ENCODE data around the gene KLKB1. TPM values are rescaled to one million over a fixed set of nuclear protein-coding genes. Genes with fewer than 3 reads are reported as not detected.
"Not testable (repeated sequence)": the region's sequence is repeated elsewhere in the genome, so short reads cannot be mapped to it uniquely, and the experiment has no call there.

KLKB1 gene
- total RNA-seq, 1 donor from 2014 or later: not detected

- H3K4me3 ChIP-seq: no peak overlapping the region
- intact Hi-C loops (cut with DNase I): no loop called here
Observed at GRCh38 chr4:186266729-186267456, 39.6 kb downstream of the KLKB1 start.

GRCh38 chr4:186271081-186271678 is 43.9 kb downstream of the KLKB1 start:
- TF ChIP-seq, protein P1, sequence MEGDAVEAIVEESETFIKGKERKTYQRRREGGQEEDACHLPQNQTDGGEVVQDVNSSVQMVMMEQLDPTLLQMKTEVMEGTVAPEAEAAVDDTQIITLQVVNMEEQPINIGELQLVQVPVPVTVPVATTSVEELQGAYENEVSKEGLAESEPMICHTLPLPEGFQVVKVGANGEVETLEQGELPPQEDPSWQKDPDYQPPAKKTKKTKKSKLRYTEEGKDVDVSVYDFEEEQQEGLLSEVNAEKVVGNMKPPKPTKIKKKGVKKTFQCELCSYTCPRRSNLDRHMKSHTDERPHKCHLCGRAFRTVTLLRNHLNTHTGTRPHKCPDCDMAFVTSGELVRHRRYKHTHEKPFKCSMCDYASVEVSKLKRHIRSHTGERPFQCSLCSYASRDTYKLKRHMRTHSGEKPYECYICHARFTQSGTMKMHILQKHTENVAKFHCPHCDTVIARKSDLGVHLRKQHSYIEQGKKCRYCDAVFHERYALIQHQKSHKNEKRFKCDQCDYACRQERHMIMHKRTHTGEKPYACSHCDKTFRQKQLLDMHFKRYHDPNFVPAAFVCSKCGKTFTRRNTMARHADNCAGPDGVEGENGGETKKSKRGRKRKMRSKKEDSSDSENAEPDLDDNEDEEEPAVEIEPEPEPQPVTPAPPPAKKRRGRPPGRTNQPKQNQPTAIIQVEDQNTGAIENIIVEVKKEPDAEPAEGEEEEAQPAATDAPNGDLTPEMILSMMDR (IDR thresholded peaks at IDR 0.05): no peak

More at GRCh38 chr4:186266729-186267456, 39.6 kb downstream of the KLKB1 start:
- H3K27me3 ChIP-seq: no peaks in the 10 kb centered on the region
- DNase-seq (ENCODE audit: low spot score in 2 of 2): no peak
- TF ChIP-seq, protein P1 (IDR thresholded peaks at IDR 0.05): no peak
- no peaks in the 10 kb centered on the region for H3K36me3 ChIP-seq
- no peak overlapping the region for H3K27ac ChIP-seq
- H3K4me1 ChIP-seq: no peaks in the 10 kb centered on the region
- no peaks in the 10 kb centered on the region for H3K9me3 ChIP-seq

DNA sequence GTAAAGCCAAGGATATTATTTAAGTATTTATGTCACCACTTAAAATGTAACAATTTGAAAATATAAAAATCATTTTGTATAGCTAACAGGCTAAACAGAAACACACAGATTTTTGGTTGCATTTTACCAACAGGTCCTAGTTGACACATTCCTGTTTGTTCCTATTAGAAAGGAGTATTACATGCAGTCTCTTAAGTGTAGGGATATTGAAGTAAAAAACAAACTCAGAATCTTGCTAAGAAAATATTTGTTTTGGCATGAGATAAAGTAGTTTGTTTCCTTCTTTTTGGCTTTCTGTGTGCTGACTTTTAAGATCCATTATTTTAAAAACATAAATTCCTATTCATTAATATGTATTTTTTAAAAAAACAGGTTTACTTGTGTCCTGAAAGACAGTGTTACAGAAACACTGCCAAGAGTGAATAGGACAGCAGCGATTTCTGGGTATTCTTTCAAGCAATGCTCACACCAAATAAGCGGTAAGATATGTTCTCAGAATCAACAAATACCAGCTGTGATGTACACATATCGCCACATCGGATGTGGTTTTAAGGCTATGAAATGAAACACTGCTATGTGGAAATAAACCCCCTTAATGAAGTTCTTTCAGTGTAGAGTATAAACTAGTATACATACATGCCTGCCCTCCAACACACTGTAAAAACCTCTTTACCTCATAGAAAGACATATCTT is 45.5 kb downstream of the KLKB1 start:
- TF ChIP-seq, protein P1 (IDR thresholded peaks at IDR 0.05): no peak
- intact Hi-C loops (cut with DNase I): no loop called here
- H3K4me1 ChIP-seq: no peaks in the 10 kb centered on the region
- no peak for DNase-seq (ENCODE audit: low spot score in 2 of 2)
- H3K36me3 ChIP-seq: no peaks in the 10 kb centered on the region
- H3K27me3 ChIP-seq: no peaks in the 10 kb centered on the region
- no peak overlapping the region for H3K4me3 ChIP-seq
- H3K27ac ChIP-seq: no peak overlapping the region
- no peaks in the 10 kb centered on the region for H3K9me3 ChIP-seq

More at GRCh38 chr4:186271081-186271678, 43.9 kb downstream of the KLKB1 start:
- no peaks in the 10 kb centered on the region for H3K4me1 ChIP-seq
- intact Hi-C loops (cut with DNase I): no loop called here
- no peaks in the 10 kb centered on the region for H3K9me3 ChIP-seq
- no peak overlapping the region for H3K4me3 ChIP-seq
- DNase-seq (ENCODE audit: low spot score in 2 of 2): no peak
- no peaks in the 10 kb centered on the region for H3K36me3 ChIP-seq
- no peak overlapping the region for H3K27ac ChIP-seq
- no peaks in the 10 kb centered on the region for H3K27me3 ChIP-seq

DNA sequence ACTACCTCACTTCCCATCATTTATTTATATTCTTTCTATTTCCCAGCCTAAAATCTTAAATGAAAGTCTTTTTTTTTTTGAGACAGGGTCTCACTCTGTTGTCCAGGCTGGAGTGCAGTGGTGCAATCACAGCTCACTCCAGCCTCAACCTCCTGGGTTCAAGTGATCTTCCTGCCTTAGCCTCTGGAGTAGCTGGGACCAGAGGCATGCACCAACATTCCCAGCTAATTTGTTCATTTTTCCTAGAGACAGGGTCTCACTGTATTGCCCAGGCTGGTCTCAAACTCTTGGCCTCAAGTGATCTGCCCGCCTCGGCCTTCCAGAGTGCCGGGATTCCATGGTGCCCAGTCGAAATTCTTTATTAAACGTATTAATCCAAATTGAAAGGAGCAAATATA is 46.1 kb downstream of the KLKB1 start:
- H3K4me3 ChIP-seq; H3K36me3 ChIP-seq; DNase-seq (ENCODE audit: low spot score in 2 of 2); H3K4me1 ChIP-seq; H3K9me3 ChIP-seq; intact Hi-C loops (cut with DNase I); H3K27me3 ChIP-seq; H3K27ac ChIP-seq: not testable (repeated sequence)

- intact Hi-C loops (cut with DNase I): no loop called here
- Histone ChIP-seq H3K4me1 (no peaks in the 10 kb centered on the region), H3K27ac (no peak overlapping the region), H3K27me3 (no peaks in the 10 kb centered on the region), H3K9me3 (no peaks in the 10 kb centered on the region), H3K36me3 (no peaks in the 10 kb centered on the region), H3K4me3 (no peak overlapping the region)
- no peak for DNase-seq (ENCODE audit: low spot score in 2 of 2)
- TF ChIP-seq, protein P1 (IDR thresholded peaks at IDR 0.05): no peak
Observed at GRCh38 chr4:186283311-186283710, 56.0 kb downstream of the KLKB1 start.

- Histone ChIP-seq H3K36me3 (no peaks in the 10 kb centered on the region), H3K4me1 (no peaks in the 10 kb centered on the region), H3K9me3 (no peaks in the 10 kb centered on the region), H3K27me3 (no peaks in the 10 kb centered on the region), H3K27ac (no peak overlapping the region), H3K4me3 (no peak overlapping the region)
- intact Hi-C loops (cut with DNase I): no loop called here
- DNase-seq (ENCODE audit: low spot score in 2 of 2): no peak
- TF ChIP-seq, protein P1 (IDR thresholded peaks at IDR 0.05): no peak
Observed at GRCh38 chr4:186285147-186285546, 57.8 kb downstream of the KLKB1 start.

All from ascending aorta (tissue), 2 donors.